HG03571 (cell line): ENCODE measurements around the gene MAGEA9B.
A peak's percentile ranks its signal among the peaks of the same experiment; 100 is the strongest.
"Not testable (repeated sequence)": the region's sequence is repeated elsewhere in the genome, so short reads cannot be mapped to it uniquely, and the experiment has no call there.

Experiments used
- ATAC-seq: cut with Tn5 transposase; IDR thresholded peaks from one replicate; pipeline ENCODE4 v1.9.1; 2021; ENCODE audit not compliant: unreplicated experiment

MAGEA9B gene

GRCh38 chrX:149587359-149587758 lies at the start of gene MAGEA9B:
Gene MAGEA9B, minus strand, starts transcription at chrX:149587459. Its CDS starts 4,280 bp downstream, at chrX:149583179.
- ATAC-seq: not testable (repeated sequence)

- no peak for ATAC-seq
Observed at GRCh38 chrX:149633511-149633910, 46.3 kb upstream of the MAGEA9B start.

- ATAC-seq: peak; percentile 89
Observed at GRCh38 chrX:149631234-149632165, 44.2 kb upstream of the MAGEA9B start, which contains the start of gene TMEM185A. Gene TMEM185A, minus strand, starts transcription at chrX:149631792. Its CDS starts 212 bp downstream, at chrX:149631580.

- no peak for ATAC-seq
Observed at GRCh38 chrX:149630681-149631233, 43.5 kb upstream of the MAGEA9B start.

GRCh38 chrX:149629730-149630387 lies 42.6 kb upstream of the MAGEA9B start:
- ATAC-seq: no peak

GRCh38 chrX:149628768-149629167 lies 41.5 kb upstream of the MAGEA9B start:
- ATAC-seq: no peak

GRCh38 chrX:149628280-149628679 lies 41.0 kb upstream of the MAGEA9B start:
- no peak for ATAC-seq

GRCh38 chrX:149626829-149627228 lies 39.6 kb upstream of the MAGEA9B start:
- ATAC-seq: not testable (repeated sequence)

GRCh38 chrX:149619662-149620061 lies 32.4 kb upstream of the MAGEA9B start:
- ATAC-seq: not testable (repeated sequence)

GRCh38 chrX:149618871-149619270 lies 31.6 kb upstream of the MAGEA9B start:
- ATAC-seq: no peak

- no peak for ATAC-seq
Observed at GRCh38 chrX:149611623-149612175, 24.4 kb upstream of the MAGEA9B start.

- no peak for ATAC-seq
Observed at GRCh38 chrX:149610511-149610910, 23.3 kb upstream of the MAGEA9B start.

GRCh38 chrX:149607699-149608098 lies 20.4 kb upstream of the MAGEA9B start:
- ATAC-seq: no peak

GRCh38 chrX:149605248-149605885 lies 18.1 kb upstream of the MAGEA9B start:
- not testable (repeated sequence) for ATAC-seq

- ATAC-seq: not testable (repeated sequence)
Observed at GRCh38 chrX:149598603-149599002, 11.3 kb upstream of the MAGEA9B start.

- ATAC-seq: not testable (repeated sequence)
Observed at GRCh38 chrX:149595943-149596342, 8.7 kb upstream of the MAGEA9B start.

GRCh38 chrX:149595214-149595613 lies 8.0 kb upstream of the MAGEA9B start, which contains the start of gene HSFX2:
Gene HSFX2, minus strand, starts transcription at chrX:149595314. Its CDS starts 614 bp downstream, at chrX:149594700.
- ATAC-seq: not testable (repeated sequence)

GRCh38 chrX:149590993-149591392 lies 3.7 kb upstream of the MAGEA9B start:
- ATAC-seq: not testable (repeated sequence)

- not testable (repeated sequence) for ATAC-seq
Observed at GRCh38 chrX:149585631-149586030, 1.6 kb downstream of the MAGEA9B start.

GRCh38 chrX:149573456-149573855 lies 13.8 kb downstream of the MAGEA9B start:
- ATAC-seq: peak; percentile 100
